GM18870 (cell line): ENCODE measurements around the gene VCY.
"Not testable (repeated sequence)": the region's sequence is repeated elsewhere in the genome, so short reads cannot be mapped to it uniquely, and the experiment has no call there.

Experiments used
- ATAC-seq: cut with Tn5 transposase; IDR thresholded peaks from one replicate; pipeline ENCODE4 v1.9.1; 2021; ENCODE audit warnings: moderate library complexity; ENCODE audit not compliant: unreplicated experiment

VCY gene

GRCh38 chrY:13986373-13986772 is at the start of gene VCY:
Gene VCY, minus strand, starts transcription at chrY:13986473. Its CDS starts 33 bp downstream, at chrY:13986440.
- ATAC-seq = not testable (repeated sequence)

- ATAC-seq = not testable (repeated sequence)
These were observed 44.1 kb upstream of the VCY start for GRCh38 chrY:14030395-14030794.

GRCh38 chrY:14011916-14012315 is 25.6 kb upstream of the VCY start:
- not testable (repeated sequence) for ATAC-seq

GRCh38 chrY:13942406-13942805 is 43.9 kb downstream of the VCY start:
- not testable (repeated sequence) for ATAC-seq
